Smooth muscle cell (in vitro differentiated cells): ENCODE data around the gene CCDC9. TPM values are rescaled to one million over a fixed set of nuclear protein-coding genes. Genes with fewer than 3 reads are reported as not detected.

ENCODE experiments used
- DNase-seq: peaks from one replicate; lab custom pipeline; 2025; ENCODE audit not compliant: unreplicated experiment; lab: John Stamatoyannopoulos, UW
- H2AFZ ChIP-seq: fragments of 200-600 bp; sonication (generic); 2 replicates; pipeline ENCODE4 v1.6.0; 2016; ENCODE audit warnings: antibody characterized with exemption, low read depth, mild to moderate bottlenecking
- H3F3A ChIP-seq: fragments of 200-600 bp; sonication (generic); 2 replicates; pipeline ENCODE4 v1.6.0; 2017; ENCODE audit warnings: antibody characterized with exemption, low read depth
- H3K27ac ChIP-seq: fragments of 200-600 bp; sonication (generic); 2 replicates; pipeline ENCODE4 v1.5.1; 2016; ENCODE audit warnings: low read depth, mild to moderate bottlenecking
- H3K27me3 ChIP-seq: fragments of 200-600 bp; sonication (generic); 2 replicates; pipeline ENCODE4 v1.6.1; 2016; ENCODE audit warnings: low read depth, mild to moderate bottlenecking
- H3K36me3 ChIP-seq: fragments of 200-600 bp; sonication (generic); 2 replicates; pipeline ENCODE4 v1.5.1; 2016; ENCODE audit warnings: low read depth
- H3K4me1 ChIP-seq: fragments of 200-600 bp; sonication (generic); 2 replicates; pipeline ENCODE4 v1.5.1; 2016; ENCODE audit warnings: low read depth
- H3K4me2 ChIP-seq: fragments of 200-600 bp; sonication (generic); 2 replicates; pipeline ENCODE4 v1.6.0; 2016; ENCODE audit warnings: mild to moderate bottlenecking
- H3K4me3 ChIP-seq: fragments of 200-600 bp; sonication (generic); 2 replicates; pipeline ENCODE4 v1.5.1; 2016; ENCODE audit warnings: mild to moderate bottlenecking
- H3K79me2 ChIP-seq: fragments of 200-600 bp; sonication (generic); 2 replicates; pipeline ENCODE4 v1.6.0; 2016; ENCODE audit warnings: low read depth, mild to moderate bottlenecking
- H3K9ac ChIP-seq: fragments of 200-600 bp; sonication (generic); 2 replicates; pipeline ENCODE4 v1.6.0; 2016; ENCODE audit warnings: low read depth
- H3K9me3 ChIP-seq: fragments of 200-600 bp; sonication (generic); replicated peaks from 2 replicates; pipeline ENCODE4 v1.5.1; 2016; ENCODE audit warnings: low read depth
- H4K20me1 ChIP-seq: fragments of 200-600 bp; sonication (generic); 2 replicates; pipeline ENCODE4 v1.6.0; 2016; ENCODE audit warnings: low read depth
- WGBS: methylation state at CpG from one replicate; pipeline ENCODE4 v1.1.7; 2016; ENCODE audit warnings: low lambda C conversion rate; 5-methylcytosine and 5-hydroxymethylcytosine counted together
- polyA plus RNA-seq: library from polyadenylated mRNA; unstranded; fragments of >200 nt; fragmentation: Nextera tagmentation; extraction: Ambion mirVana; gene quantifications from 2 replicates; pipeline ENCODE4 v1.2.1, GENCODE V29; 2016
- total RNA-seq: library from RNA; depleted of rRNA; stranded (reverse); fragments of >200 nt; gene quantifications from 2 replicates; pipeline ENCODE4 v1.2.3, GENCODE V29; 2014
- TF ChIP-seq, protein P1 (sequence below): fragments of 200-600 bp; sonication (generic); IDR thresholded peaks from 2 replicates; pipeline ENCODE4 v1.5.1; 2017; ENCODE audit warnings: borderline replicate concordance, mild to moderate bottlenecking, antibody characterized with exemption; ENCODE audit not compliant: insufficient read depth, poor library complexity, severe bottlenecking

CCDC9 gene
- total and polyA plus RNA-seq, 2 experiments from 2014 or later = 6.4 to 12.7 TPM

DNA sequence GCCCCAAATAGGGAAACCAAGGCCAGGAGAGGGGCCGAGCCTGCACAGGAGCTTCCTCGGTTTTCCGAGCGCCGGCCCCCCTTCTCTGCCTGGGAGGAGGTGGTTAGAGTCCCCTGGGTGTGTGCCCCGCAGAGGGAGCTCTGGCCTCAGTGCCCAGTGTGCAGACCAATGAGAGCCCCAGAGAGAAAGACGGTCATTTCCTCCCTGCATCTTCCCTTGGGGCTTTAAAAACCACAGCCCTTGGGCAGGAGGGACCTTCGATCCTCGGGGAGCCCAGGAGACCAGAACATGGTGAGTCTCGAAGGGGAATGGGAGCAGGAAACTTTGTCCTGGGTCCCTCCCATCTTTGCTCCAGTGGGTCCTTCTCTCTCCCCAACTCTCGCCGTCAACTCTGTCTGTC is 53.3 kb downstream of the CCDC9 start, which contains the start of gene C5AR1:
C5AR1 (plus strand) TSS at position 254 of the 400 bp plus-strand sequence; CDS start at position 289, 35 bp downstream.
- no peak within 1 kb of the TSS for H2AFZ ChIP-seq
- no peaks in the 10 kb centered on the region for H3K9me3 ChIP-seq
- H3K4me3 ChIP-seq = no peak within 1 kb of the TSS
- no peaks in the 10 kb centered on the region for H4K20me1 ChIP-seq
- no peaks in the 10 kb centered on the region for H3K4me1 ChIP-seq
- no peak within 1 kb of the TSS for H3K27ac ChIP-seq
- DNase-seq = no peak
- no peaks in the 10 kb centered on the region for H3K27me3 ChIP-seq
- H3K9ac ChIP-seq = no peak within 1 kb of the TSS
- H3K79me2 ChIP-seq = no peaks in the 10 kb centered on the region
- TF ChIP-seq, protein P1, sequence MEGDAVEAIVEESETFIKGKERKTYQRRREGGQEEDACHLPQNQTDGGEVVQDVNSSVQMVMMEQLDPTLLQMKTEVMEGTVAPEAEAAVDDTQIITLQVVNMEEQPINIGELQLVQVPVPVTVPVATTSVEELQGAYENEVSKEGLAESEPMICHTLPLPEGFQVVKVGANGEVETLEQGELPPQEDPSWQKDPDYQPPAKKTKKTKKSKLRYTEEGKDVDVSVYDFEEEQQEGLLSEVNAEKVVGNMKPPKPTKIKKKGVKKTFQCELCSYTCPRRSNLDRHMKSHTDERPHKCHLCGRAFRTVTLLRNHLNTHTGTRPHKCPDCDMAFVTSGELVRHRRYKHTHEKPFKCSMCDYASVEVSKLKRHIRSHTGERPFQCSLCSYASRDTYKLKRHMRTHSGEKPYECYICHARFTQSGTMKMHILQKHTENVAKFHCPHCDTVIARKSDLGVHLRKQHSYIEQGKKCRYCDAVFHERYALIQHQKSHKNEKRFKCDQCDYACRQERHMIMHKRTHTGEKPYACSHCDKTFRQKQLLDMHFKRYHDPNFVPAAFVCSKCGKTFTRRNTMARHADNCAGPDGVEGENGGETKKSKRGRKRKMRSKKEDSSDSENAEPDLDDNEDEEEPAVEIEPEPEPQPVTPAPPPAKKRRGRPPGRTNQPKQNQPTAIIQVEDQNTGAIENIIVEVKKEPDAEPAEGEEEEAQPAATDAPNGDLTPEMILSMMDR = no peak
- no peaks in the 10 kb centered on the region for H3F3A ChIP-seq
- no peaks in the 10 kb centered on the region for H3K36me3 ChIP-seq
- 82% methylated on average over 12 of the region's 12 CpGs for WGBS
- H3K4me2 ChIP-seq = no peak within 1 kb of the TSS

DNA sequence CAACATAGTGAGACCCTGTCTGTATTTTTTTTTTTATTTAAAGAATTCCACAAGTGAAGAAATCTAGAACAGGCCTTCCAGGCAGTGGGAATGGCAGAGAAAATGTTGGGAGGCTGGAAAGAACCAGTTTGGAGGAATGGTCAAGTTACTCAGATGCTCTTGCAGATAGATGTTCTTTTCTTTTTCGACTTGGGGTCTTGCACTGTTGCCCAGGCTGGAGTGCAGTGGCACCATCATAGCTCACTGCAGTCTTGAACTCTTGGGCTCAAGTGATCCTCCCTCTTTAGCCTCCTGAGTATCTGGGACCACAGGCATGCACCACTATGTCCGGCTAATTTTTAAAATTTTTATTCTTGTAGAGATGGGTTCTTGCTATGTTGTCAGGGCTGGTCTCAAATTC is 54.0 kb downstream of the CCDC9 start:
- Histone ChIP-seq H3F3A (no peaks in the 10 kb centered on the region), H3K36me3 (no peaks in the 10 kb centered on the region), H3K27ac (no peak overlapping the region), H3K4me1 (no peaks in the 10 kb centered on the region), H2AFZ (no peak overlapping the region), H3K9me3 (no peaks in the 10 kb centered on the region), H3K9ac (no peak overlapping the region), H3K79me2 (no peaks in the 10 kb centered on the region), H3K4me3 (no peak overlapping the region), H3K4me2 (no peak overlapping the region), H4K20me1 (no peaks in the 10 kb centered on the region), H3K27me3 (no peaks in the 10 kb centered on the region)
- DNase-seq = no peak
- TF ChIP-seq, protein P1 = no peak
- 96% methylated on average over 2 of the region's 2 CpGs for WGBS

DNA sequence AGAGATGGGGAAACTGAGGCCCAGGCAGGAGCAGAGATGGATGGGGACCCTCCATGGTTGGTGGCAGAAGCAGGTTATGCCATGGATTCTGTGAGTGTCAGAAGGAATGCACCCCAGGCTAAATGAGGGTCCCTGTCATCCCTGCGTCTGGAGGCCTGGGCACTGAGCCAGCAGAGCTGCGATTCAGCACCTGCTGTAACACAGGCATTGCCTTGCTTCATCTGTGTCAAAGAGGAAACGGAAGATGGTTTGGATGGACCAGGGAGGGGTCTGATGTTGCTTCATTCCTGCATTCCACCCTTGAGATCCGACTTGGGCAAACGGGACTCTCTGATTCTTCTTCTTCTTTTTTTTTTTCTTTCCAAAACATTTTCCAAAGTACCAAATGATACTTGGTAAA is 54.5 kb downstream of the CCDC9 start:
- no peaks in the 10 kb centered on the region for H3K36me3 ChIP-seq
- H3K4me2 ChIP-seq = no peak overlapping the region
- H3K79me2 ChIP-seq = no peaks in the 10 kb centered on the region
- peaks cover 5% of the 10 kb centered on the region for H3F3A ChIP-seq
- H3K4me3 ChIP-seq = no peak overlapping the region
- no peaks in the 10 kb centered on the region for H4K20me1 ChIP-seq
- no peaks in the 10 kb centered on the region for H3K4me1 ChIP-seq
- no peaks in the 10 kb centered on the region for H3K27me3 ChIP-seq
- no peak for DNase-seq
- H3K9ac ChIP-seq = no peak overlapping the region
- 88% methylated on average over 5 of the region's 5 CpGs for WGBS
- no peak overlapping the region for H2AFZ ChIP-seq
- H3K27ac ChIP-seq = no peak overlapping the region
- TF ChIP-seq, protein P1 = no peak
- no peaks in the 10 kb centered on the region for H3K9me3 ChIP-seq

DNA sequence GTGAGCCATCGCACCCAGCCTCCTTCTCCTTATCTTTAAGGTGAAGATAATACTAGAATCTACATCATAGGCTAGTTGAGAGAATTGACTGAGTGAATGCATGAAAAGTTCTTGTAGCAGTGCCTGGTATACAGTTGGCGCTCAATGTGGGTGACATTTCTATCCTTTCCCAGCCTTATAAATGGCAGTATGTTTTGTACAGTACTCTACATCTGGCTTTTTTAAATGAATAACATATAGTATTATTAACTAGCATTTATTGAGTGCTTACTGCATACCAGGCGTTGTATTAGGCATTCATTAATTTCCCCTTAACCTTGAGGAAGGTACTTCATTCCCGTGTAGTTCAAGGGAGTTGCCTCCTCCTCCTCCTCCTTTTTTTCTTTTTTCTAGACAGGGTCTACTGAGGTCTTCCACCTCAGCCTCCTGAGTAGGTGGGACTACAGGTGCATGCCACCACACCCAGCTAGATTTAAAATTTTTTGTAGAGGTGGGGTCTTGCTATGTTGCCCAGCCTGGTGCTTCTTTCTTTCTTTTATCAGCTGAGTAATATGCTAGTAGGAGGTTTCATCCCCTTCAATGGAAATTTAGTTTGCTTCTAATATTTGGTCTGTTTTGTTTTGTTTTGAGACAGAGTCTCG is 56.2 kb downstream of the CCDC9 start:
- TF ChIP-seq, protein P1 = no peak
- Histone ChIP-seq H3K27me3 (no peaks in the 10 kb centered on the region), H3K4me2 (no peak overlapping the region), H3K4me3 (no peak overlapping the region), H3K36me3 (no peaks in the 10 kb centered on the region), H3K27ac (no peak overlapping the region), H3K4me1 (no peaks in the 10 kb centered on the region), H3F3A (peaks cover 5% of the 10 kb centered on the region), H4K20me1 (no peaks in the 10 kb centered on the region), H3K79me2 (no peaks in the 10 kb centered on the region), H3K9me3 (no peaks in the 10 kb centered on the region), H3K9ac (no peak overlapping the region), H2AFZ (no peak overlapping the region)
- 95% methylated on average over 5 of the region's 5 CpGs for WGBS
- no peak for DNase-seq
